ENCODE data around the gene ABHD14A. TPM values are rescaled to one million over a fixed set of nuclear protein-coding genes. Genes with fewer than 3 reads are reported as not detected.

The ABHD14A gene
- total RNA-seq, 1 experiment from 2014 or later, result 3.7 TPM

DNA sequence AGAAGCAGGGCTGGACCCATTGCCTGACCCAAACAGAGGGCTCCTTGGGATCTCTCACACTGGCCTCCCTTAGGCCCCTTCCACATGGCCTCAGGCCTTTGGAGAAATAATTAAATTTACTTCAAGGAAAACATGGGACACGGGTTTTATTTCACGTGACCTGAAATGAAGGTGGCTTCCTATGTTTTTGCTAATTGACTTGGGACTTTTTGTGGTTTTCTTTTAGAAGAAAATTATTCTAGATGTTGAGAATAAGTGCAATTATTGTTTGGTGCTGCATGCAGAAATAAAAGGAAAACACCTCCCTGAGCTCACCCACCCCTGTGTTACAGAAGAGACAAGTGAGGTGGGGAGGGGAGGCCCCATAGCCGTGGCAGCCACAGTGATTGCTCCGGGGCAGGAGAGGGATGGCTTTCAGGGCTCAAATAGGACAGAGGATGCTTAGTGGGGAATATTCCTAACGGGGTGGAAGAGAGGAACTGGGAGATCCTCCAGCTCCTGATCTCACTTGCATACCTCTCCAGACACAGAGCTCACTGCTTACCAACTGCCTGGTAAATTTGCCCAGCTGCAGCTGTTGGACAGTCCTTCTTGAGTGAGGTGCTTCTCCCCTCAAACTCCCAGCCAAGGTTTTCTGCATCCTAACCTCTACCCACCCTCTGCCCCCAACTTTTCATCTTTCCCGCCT lies 50.0 kb downstream of the ABHD14A start:
- POLR2A ChIA-PET (ENCODE audit: low non-redundant PET), result no interaction called here
- CTCF ChIA-PET, result no interaction called here

DNA sequence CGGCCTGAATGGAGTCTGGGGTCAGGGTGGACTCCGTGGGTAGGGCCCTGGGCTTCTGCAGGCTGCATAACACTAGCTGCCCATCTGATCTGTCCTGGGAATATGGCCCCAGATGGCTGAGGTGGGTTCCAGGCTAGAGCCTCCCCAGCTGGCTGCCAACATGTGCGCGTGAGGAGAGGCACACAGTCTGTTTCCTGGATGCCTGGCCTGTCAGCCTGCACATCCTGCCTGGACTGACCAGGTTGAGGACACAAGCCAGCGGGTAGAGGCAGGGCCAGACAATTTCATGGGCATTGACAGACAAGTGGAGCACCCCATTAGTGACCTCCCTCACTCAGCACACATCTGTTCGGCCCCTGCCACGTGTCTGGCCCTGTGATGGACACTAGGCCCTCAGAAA lies 50.6 kb downstream of the ABHD14A start:
- H3K36me3 ChIP-seq (ENCODE audit: insufficient read depth, low read length, poor library complexity, severe bottlenecking), result no peaks in the 10 kb centered on the region
- ChIA-PET POLR2A (ENCODE audit: low non-redundant PET) (no interaction called here), CTCF (no interaction called here)
- H3K4me3 ChIP-seq (ENCODE audit: low read depth, low read length, poor library complexity, severe bottlenecking), result no peak overlapping the region
- H3K27me3 ChIP-seq (replicated peaks; ENCODE audit: insufficient read depth, low read depth, low read length, poor library complexity), result no peaks in the 10 kb centered on the region
- H3K4me1 ChIP-seq (ENCODE audit: insufficient read depth, low read length, poor library complexity, severe bottlenecking), result peaks cover 10% of the 10 kb centered on the region
- no TSS peak for BruUV-seq (replicated peaks)
- H3K9me3 ChIP-seq (ENCODE audit: low read depth, low read length, poor library complexity, severe bottlenecking), result no peaks in the 10 kb centered on the region
- no peak for DNase-seq (ENCODE audit: low spot score)
- intact Hi-C loops (cut with micrococcal nuclease; ENCODE audit: unreplicated experiment), result no loop called here
- no peak overlapping the region for H3K27ac ChIP-seq (ENCODE audit: low read depth, low read length, poor library complexity, severe bottlenecking)
- TF ChIP-seq CTCF (conservative IDR thresholded peaks at IDR 0.05; ENCODE audit: low read depth, low read length), result no peak
- no peak for TF ChIP-seq EZH2 (IDR thresholded peaks at IDR 0.05; ENCODE audit: borderline replicate concordance, low read depth, low read length, poor library complexity, severe bottlenecking)

More for the DNA sequence above, 50.0 kb downstream of the ABHD14A start:
- Histone ChIP-seq H3K9me3 (ENCODE audit: low read depth, low read length, poor library complexity, severe bottlenecking) (no peaks in the 10 kb centered on the region), H3K4me1 (ENCODE audit: insufficient read depth, low read length, poor library complexity, severe bottlenecking) (peaks cover 10% of the 10 kb centered on the region), H3K4me3 (ENCODE audit: low read depth, low read length, poor library complexity, severe bottlenecking) (no peak overlapping the region), H3K27me3 (replicated peaks; ENCODE audit: insufficient read depth, low read depth, low read length, poor library complexity) (no peaks in the 10 kb centered on the region), H3K36me3 (ENCODE audit: insufficient read depth, low read length, poor library complexity, severe bottlenecking) (no peaks in the 10 kb centered on the region), H3K27ac (ENCODE audit: low read depth, low read length, poor library complexity, severe bottlenecking) (no peak overlapping the region)
- DNase-seq (ENCODE audit: low spot score), result no peak
- no TSS peak for BruUV-seq (replicated peaks)
- intact Hi-C loops (cut with micrococcal nuclease; ENCODE audit: unreplicated experiment), result no loop called here
- TF ChIP-seq CTCF (conservative IDR thresholded peaks at IDR 0.05; ENCODE audit: low read depth, low read length) (no peak), EZH2 (IDR thresholded peaks at IDR 0.05; ENCODE audit: borderline replicate concordance, low read depth, low read length, poor library complexity, severe bottlenecking) (no peak)

GRCh38 chr3:52026041-52026440 lies 51.2 kb downstream of the ABHD14A start:
- BruUV-seq (replicated peaks), result no TSS peak
- Histone ChIP-seq H3K9me3 (ENCODE audit: low read depth, low read length, poor library complexity, severe bottlenecking) (no peaks in the 10 kb centered on the region), H3K36me3 (ENCODE audit: insufficient read depth, low read length, poor library complexity, severe bottlenecking) (no peaks in the 10 kb centered on the region), H3K27ac (ENCODE audit: low read depth, low read length, poor library complexity, severe bottlenecking) (no peak overlapping the region), H3K4me1 (ENCODE audit: insufficient read depth, low read length, poor library complexity, severe bottlenecking) (peaks cover 10% of the 10 kb centered on the region), H3K4me3 (ENCODE audit: low read depth, low read length, poor library complexity, severe bottlenecking) (no peak overlapping the region), H3K27me3 (replicated peaks; ENCODE audit: insufficient read depth, low read depth, low read length, poor library complexity) (no peaks in the 10 kb centered on the region)
- TF ChIP-seq EZH2 (IDR thresholded peaks at IDR 0.05; ENCODE audit: borderline replicate concordance, low read depth, low read length, poor library complexity, severe bottlenecking) (no peak), CTCF (conservative IDR thresholded peaks at IDR 0.05; ENCODE audit: low read depth, low read length) (no peak)
- CTCF ChIA-PET, result no interaction called here
- DNase-seq (ENCODE audit: low spot score), result no peak
- intact Hi-C loops (cut with micrococcal nuclease; ENCODE audit: unreplicated experiment), result no loop called here
- POLR2A ChIA-PET (ENCODE audit: low non-redundant PET), result no interaction called here
